Loucy (cell line): ENCODE measurements around the gene SOX8.

ENCODE experiments used
- H2AFZ ChIP-seq: fragments of 200-600 bp; sonication (generic); 2 replicates; pipeline ENCODE4 v1.6.0; 2016; ENCODE audit warnings: antibody characterized with exemption, mild to moderate bottlenecking, low read length, moderate library complexity
- H3F3A ChIP-seq: fragments of 200-600 bp; 2 replicates; pipeline ENCODE4 v1.6.0; 2016; ENCODE audit warnings: antibody characterized with exemption, low read depth, mild to moderate bottlenecking
- H3K27me3 ChIP-seq: fragments of 200-600 bp; sonication (generic); 2 replicates; pipeline ENCODE4 v1.6.1; 2014; ENCODE audit warnings: low read length, mild to moderate bottlenecking; ENCODE audit not compliant: insufficient read depth, poor library complexity, severe bottlenecking
- H3K36me3 ChIP-seq: fragments of 200-600 bp; sonication (generic); 2 replicates; pipeline ENCODE4 v1.6.1; 2016; ENCODE audit warnings: low read length; ENCODE audit not compliant: insufficient read depth
- H3K4me1 ChIP-seq: fragments of 200-600 bp; sonication (generic); 2 replicates; pipeline ENCODE4 v1.5.1; 2014; ENCODE audit warnings: low read length, mild to moderate bottlenecking; ENCODE audit not compliant: insufficient read depth, poor library complexity, severe bottlenecking
- H3K4me2 ChIP-seq: fragments of 200-600 bp; sonication (generic); 2 replicates; pipeline ENCODE4 v1.6.0; 2014; ENCODE audit warnings: antibody characterized with exemption, low read length, low read depth, mild to moderate bottlenecking; ENCODE audit not compliant: poor library complexity, severe bottlenecking
- H3K4me3 ChIP-seq: fragments of 200-600 bp; sonication (generic); 2 replicates; pipeline ENCODE4 v1.5.1; 2014; ENCODE audit warnings: low read length, mild to moderate bottlenecking, mixed read lengths; ENCODE audit not compliant: poor library complexity, severe bottlenecking
- H3K79me2 ChIP-seq: fragments of 200-600 bp; sonication (generic); 2 replicates; pipeline ENCODE4 v1.6.1; 2014; ENCODE audit warnings: low read length; ENCODE audit not compliant: insufficient read depth
- H3K9ac ChIP-seq: fragments of 200-600 bp; sonication (generic); 2 replicates; pipeline ENCODE4 v1.6.0; 2014; ENCODE audit warnings: mild to moderate bottlenecking, low read depth, low read length, moderate library complexity; ENCODE audit not compliant: poor library complexity, severe bottlenecking
- H3K9me2 ChIP-seq: fragments of 200-600 bp; sonication (generic); replicated peaks from 2 replicates; pipeline ENCODE4 v1.6.1; 2016; ENCODE audit warnings: low read depth, low read length, mixed read lengths
- H3K9me3 ChIP-seq: fragments of 200-600 bp; sonication (generic); 2 replicates; pipeline ENCODE4 v1.6.1; 2014; ENCODE audit warnings: mild to moderate bottlenecking, antibody characterized with exemption, low read length, low read depth; ENCODE audit not compliant: insufficient read depth
- H4K20me1 ChIP-seq: fragments of 200-600 bp; sonication (generic); 2 replicates; pipeline ENCODE4 v1.6.0; 2014; ENCODE audit warnings: antibody characterized with exemption, low read length, mild to moderate bottlenecking; ENCODE audit not compliant: insufficient read depth, poor library complexity, severe bottlenecking
- EZH2phosphoT487 ChIP-seq: fragments of 200-600 bp; IDR thresholded peaks from 2 replicates; pipeline ENCODE4 v1.6.1; 2018; ENCODE audit warnings: antibody characterized with exemption, mild to moderate bottlenecking, moderate library complexity, borderline replicate concordance
- TF ChIP-seq, protein P1 (sequence below): fragments of 200-600 bp; sonication (generic); conservative IDR thresholded peaks from 2 replicates; pipeline ENCODE4 v1.5.1; 2014; ENCODE audit warnings: mild to moderate bottlenecking, antibody characterized with exemption, low read length

Gene SOX8

DNA sequence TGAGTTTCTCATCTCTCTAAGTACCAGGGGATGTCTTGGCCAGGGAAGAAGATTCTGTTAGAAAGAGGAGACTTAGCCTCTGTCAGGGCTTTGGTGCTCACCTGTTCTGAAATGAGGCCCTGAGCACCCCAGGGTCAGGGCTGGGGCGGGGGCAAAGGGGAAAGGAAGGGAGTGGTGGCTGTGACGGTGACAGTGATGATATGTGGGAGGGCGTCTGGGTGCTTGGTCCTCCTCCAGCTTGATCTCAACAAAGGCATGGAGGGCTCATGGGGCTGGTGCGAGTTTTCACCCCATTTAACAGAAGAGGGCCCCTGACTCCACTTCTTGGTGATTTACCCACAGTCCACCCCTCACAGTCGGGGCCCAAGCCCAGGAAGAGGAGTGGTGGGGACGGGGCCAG, 15.1 kb downstream of the SOX8 start:
- Histone ChIP-seq H3F3A (no peaks in the 10 kb centered on the region), H3K79me2 (no peaks in the 10 kb centered on the region), H3K9ac (no peak overlapping the region), H3K27me3 (no peaks in the 10 kb centered on the region), H3K4me1 (no peaks in the 10 kb centered on the region), H3K9me3 (no peaks in the 10 kb centered on the region; the same call in 1 of the 2 replicates), H3K4me2 (no peak overlapping the region), H3K36me3 (no peaks in the 10 kb centered on the region), H3K9me2 (no peaks in the 10 kb centered on the region), H3K4me3 (no peak overlapping the region), H2AFZ (no peak overlapping the region), H4K20me1 (no peaks in the 10 kb centered on the region)
- no peak for TF ChIP-seq EZH2phosphoT487
- TF ChIP-seq, protein P1, sequence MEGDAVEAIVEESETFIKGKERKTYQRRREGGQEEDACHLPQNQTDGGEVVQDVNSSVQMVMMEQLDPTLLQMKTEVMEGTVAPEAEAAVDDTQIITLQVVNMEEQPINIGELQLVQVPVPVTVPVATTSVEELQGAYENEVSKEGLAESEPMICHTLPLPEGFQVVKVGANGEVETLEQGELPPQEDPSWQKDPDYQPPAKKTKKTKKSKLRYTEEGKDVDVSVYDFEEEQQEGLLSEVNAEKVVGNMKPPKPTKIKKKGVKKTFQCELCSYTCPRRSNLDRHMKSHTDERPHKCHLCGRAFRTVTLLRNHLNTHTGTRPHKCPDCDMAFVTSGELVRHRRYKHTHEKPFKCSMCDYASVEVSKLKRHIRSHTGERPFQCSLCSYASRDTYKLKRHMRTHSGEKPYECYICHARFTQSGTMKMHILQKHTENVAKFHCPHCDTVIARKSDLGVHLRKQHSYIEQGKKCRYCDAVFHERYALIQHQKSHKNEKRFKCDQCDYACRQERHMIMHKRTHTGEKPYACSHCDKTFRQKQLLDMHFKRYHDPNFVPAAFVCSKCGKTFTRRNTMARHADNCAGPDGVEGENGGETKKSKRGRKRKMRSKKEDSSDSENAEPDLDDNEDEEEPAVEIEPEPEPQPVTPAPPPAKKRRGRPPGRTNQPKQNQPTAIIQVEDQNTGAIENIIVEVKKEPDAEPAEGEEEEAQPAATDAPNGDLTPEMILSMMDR, result no peak

DNA sequence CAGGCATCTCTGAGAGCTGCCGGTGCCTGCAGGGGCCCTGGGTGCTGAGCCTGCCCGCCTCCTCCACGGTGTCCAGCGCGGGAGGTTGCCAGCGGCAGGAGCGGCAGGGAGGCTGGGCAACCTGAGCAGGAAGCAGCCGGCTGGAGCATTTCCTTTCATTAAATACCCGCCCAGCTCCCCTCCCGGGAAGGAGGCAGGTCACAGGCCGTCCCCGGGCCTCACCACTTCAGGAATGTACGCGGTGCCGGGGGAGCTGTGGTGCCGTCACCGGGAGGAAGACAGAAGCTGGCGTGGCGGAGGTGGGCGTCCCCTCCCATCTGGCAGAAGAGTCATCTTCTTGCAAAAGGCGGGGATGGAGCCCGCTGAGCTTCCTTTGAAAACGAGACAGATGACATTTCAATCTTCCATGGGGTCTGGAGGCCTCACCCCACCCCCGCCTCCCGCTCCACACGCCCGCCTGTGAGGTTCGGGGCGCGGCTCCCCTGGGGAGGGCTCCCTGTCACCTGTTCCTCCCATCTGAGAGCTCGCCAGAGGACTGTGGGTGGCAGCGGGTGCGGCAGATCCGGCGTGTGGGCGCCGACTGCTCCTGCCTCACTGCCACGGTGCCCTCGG, 16.0 kb downstream of the SOX8 start:
- no peaks in the 10 kb centered on the region for H3K27me3 ChIP-seq
- no peak overlapping the region for H3K9ac ChIP-seq
- H2AFZ ChIP-seq, result no peak overlapping the region
- no peak overlapping the region for H3K4me3 ChIP-seq
- no peaks in the 10 kb centered on the region; the same call in 1 of the 2 replicates for H3K9me3 ChIP-seq
- H3K79me2 ChIP-seq, result no peaks in the 10 kb centered on the region
- H4K20me1 ChIP-seq, result no peaks in the 10 kb centered on the region
- no peaks in the 10 kb centered on the region for H3F3A ChIP-seq
- H3K4me2 ChIP-seq, result no peak overlapping the region
- H3K36me3 ChIP-seq, result no peaks in the 10 kb centered on the region
- no peak for TF ChIP-seq EZH2phosphoT487
- TF ChIP-seq, protein P1, result no peak
- H3K4me1 ChIP-seq, result no peaks in the 10 kb centered on the region
- H3K9me2 ChIP-seq, result no peaks in the 10 kb centered on the region

DNA sequence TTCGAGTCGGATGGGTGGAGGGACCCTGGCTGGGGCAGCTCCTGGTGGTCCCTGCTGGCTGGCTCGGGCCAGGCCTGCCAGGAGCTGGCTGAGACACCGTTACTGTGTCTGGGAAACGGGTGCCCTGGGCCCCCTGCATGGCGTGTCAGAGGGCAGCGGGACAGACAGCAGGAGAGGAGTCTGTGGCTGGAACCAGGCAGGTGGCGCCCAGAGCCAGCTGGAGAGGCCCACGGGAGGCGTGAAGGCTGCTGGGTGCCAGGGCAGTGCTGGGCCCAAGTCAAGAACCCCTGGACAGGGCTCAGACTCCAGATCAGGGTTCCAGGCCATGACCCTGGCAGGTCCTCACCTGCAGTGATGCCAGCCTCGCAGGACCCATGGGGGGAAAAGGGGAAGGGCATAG, 16.6 kb downstream of the SOX8 start:
- Histone ChIP-seq H3K27me3 (no peaks in the 10 kb centered on the region), H3K4me1 (no peaks in the 10 kb centered on the region), H3K9me3 (no peaks in the 10 kb centered on the region; the same call in 1 of the 2 replicates), H3K4me2 (no peak overlapping the region), H3K79me2 (no peaks in the 10 kb centered on the region), H3K9ac (no peak overlapping the region), H3K36me3 (no peaks in the 10 kb centered on the region), H2AFZ (no peak overlapping the region), H4K20me1 (no peaks in the 10 kb centered on the region), H3F3A (no peaks in the 10 kb centered on the region), H3K9me2 (no peaks in the 10 kb centered on the region), H3K4me3 (no peak overlapping the region)
- TF ChIP-seq, protein P1, result no peak
- no peak for TF ChIP-seq EZH2phosphoT487
